GM12878 (cell line): ENCODE results near the gene SPRED2. TPM values are rescaled to one million over a fixed set of nuclear protein-coding genes. Genes with fewer than 3 reads are reported as not detected.

ENCODE experiments used
- ASH2L ChIP-seq: fragments of 300-600, 200-600 bp; sonication (generic); IDR thresholded peaks from 2 replicates; pipeline ENCODE4 v1.6.1; 2017; ENCODE audit warnings: low read depth, mild to moderate bottlenecking, borderline replicate concordance
- ATF2 ChIP-seq: IDR thresholded peaks from 2 replicates; pipeline ENCODE4 v1.6.1; 2012; ENCODE audit warnings: low read length, inconsistent platforms
- DPF2 ChIP-seq: fragments of 450-650 bp; IDR thresholded peaks from 2 replicates; pipeline ENCODE4 v1.6.1; 2017; ENCODE audit warnings: mild to moderate bottlenecking
- E2F4 ChIP-seq: IDR thresholded peaks from 2 replicates; pipeline ENCODE4 v1.6.1; 2012; ENCODE audit warnings: low read depth, low read length, improper control_type of control experiment
- EP300 ChIP-seq, 2 experiments: fragments of 150-350 bp in 1 of 2; IDR thresholded peaks; 2 replicates each; pipeline ENCODE4 v1.6.1; 2011 to 2012; ENCODE audit warnings: low read depth in 2 of 2, low read length in 2 of 2, borderline replicate concordance in 1 of 2, improper control_type of control experiment in 1 of 2, inconsistent platforms in 1 of 2; ENCODE audit not compliant: control insufficient read depth in 1 of 2
- ESRRA ChIP-seq: IDR thresholded peaks from 2 replicates; pipeline ENCODE4 v1.6.1; 2012; ENCODE audit warnings: mild to moderate bottlenecking, low read length, improper control_type of control experiment
- FOXK2 ChIP-seq: fragments of 450-650 bp; IDR thresholded peaks from 2 replicates; pipeline ENCODE4 v1.6.1; 2017; ENCODE audit warnings: mild to moderate bottlenecking, moderate library complexity
- FOXM1 ChIP-seq: IDR thresholded peaks from 2 replicates; pipeline ENCODE4 v1.6.1; 2012; ENCODE audit warnings: low read depth, mild to moderate bottlenecking, inconsistent platforms, low read length, moderate library complexity
- IRF4 ChIP-seq: IDR thresholded peaks from 2 replicates; pipeline ENCODE4 v1.6.1; 2011; ENCODE audit warnings: low read depth, low read length
- NFYA ChIP-seq: IDR thresholded peaks from 2 replicates; pipeline ENCODE4 v1.6.1; 2011; ENCODE audit warnings: low read depth, mild to moderate bottlenecking, low read length, improper control_type of control experiment, borderline replicate concordance
- NR2F1 ChIP-seq: fragments of 450-650 bp; conservative IDR thresholded peaks from 2 replicates; pipeline ENCODE4 v1.6.1; 2017; ENCODE audit warnings: mild to moderate bottlenecking
- NRF1 ChIP-seq: conservative IDR thresholded peaks from 2 replicates; pipeline ENCODE4 v1.6.1; 2011; ENCODE audit warnings: mild to moderate bottlenecking, low read depth, low read length, improper control_type of control experiment
- PAX5 ChIP-seq: IDR thresholded peaks from 2 replicates; pipeline ENCODE4 v1.6.1; 2011; ENCODE audit warnings: low read depth, low read length, borderline replicate concordance
- PAX8 ChIP-seq: fragments of 450-650 bp; IDR thresholded peaks from 2 replicates; pipeline ENCODE4 v1.6.1; 2017; ENCODE audit warnings: mild to moderate bottlenecking, moderate library complexity
- RAD51 ChIP-seq: fragments of 450-650 bp; IDR thresholded peaks from 2 replicates; pipeline ENCODE4 v1.6.1; 2016; ENCODE audit warnings: moderate library complexity, mild to moderate bottlenecking, inconsistent platforms
- RUNX3 ChIP-seq: IDR thresholded peaks from 2 replicates; pipeline ENCODE4 v1.6.1; 2012; ENCODE audit warnings: low read length, inconsistent platforms
- SUZ12 ChIP-seq: fragments of 200-600 bp; sonication (generic); IDR thresholded peaks from one replicate; pipeline ENCODE4 v1.6.1; 2018; ENCODE audit warnings: antibody characterized with exemption, mild to moderate bottlenecking; ENCODE audit not compliant: unreplicated experiment
- ZBTB33 ChIP-seq: fragments of 450-650 bp; IDR thresholded peaks from 2 replicates; pipeline ENCODE4 v1.6.1; 2017; ENCODE audit warnings: mild to moderate bottlenecking
- ZNF592 ChIP-seq: fragments of 450-650 bp; IDR thresholded peaks from 2 replicates; pipeline ENCODE4 v1.6.1; 2017; ENCODE audit warnings: mild to moderate bottlenecking, moderate library complexity
- polyA plus RNA-seq, 11 experiments: library from polyadenylated mRNA; depleted of rRNA in 4 of 11; unstranded in 6 of 11; stranded (reverse) in 5 of 11; fragments of >200 nt; fragmentation: Nextera tagmentation in 4 of 11; fragmentation: Illumina TruSeq in 1 of 11; extraction: Ambion mirVana in 4 of 11; extraction: Trizol in 1 of 11; gene quantifications; 1 replicate in 1 of 11; 2 replicates in 10 of 11; pipeline versions ENCODE4 v1.2.1 to v1.2.3, GENCODE V29; 2011 to 2016; ENCODE audit warnings: inconsistent platforms in 2 of 11, missing spikeins in 2 of 11, low read depth in 1 of 11
- total RNA-seq, 4 experiments: library from RNA; depleted of rRNA in 3 of 4; stranded (reverse); fragments of >200 nt in 3 of 4; fragmentation: Illumina TruSeq in 1 of 4; extraction: Trizol in 1 of 4; gene quantifications; 2 replicates each; pipeline versions ENCODE4 v1.2.1 to v1.2.3, GENCODE V29; 2013 to 2021
- TF ChIP-seq, protein P1 (sequence below): fragments of 450-650 bp; IDR thresholded peaks from 2 replicates; pipeline ENCODE4 v1.6.1; 2017; ENCODE audit warnings: mild to moderate bottlenecking, low read depth, inconsistent platforms; ENCODE audit not compliant: poor library complexity, severe bottlenecking

SPRED2 gene
- total and polyA plus RNA-seq, 10 of the 15 experiments (the other 5 are each of a cell fraction or from before 2014, with no cell fraction given), result 3.0 to 23.9 (median 9.7) TPM

DNA sequence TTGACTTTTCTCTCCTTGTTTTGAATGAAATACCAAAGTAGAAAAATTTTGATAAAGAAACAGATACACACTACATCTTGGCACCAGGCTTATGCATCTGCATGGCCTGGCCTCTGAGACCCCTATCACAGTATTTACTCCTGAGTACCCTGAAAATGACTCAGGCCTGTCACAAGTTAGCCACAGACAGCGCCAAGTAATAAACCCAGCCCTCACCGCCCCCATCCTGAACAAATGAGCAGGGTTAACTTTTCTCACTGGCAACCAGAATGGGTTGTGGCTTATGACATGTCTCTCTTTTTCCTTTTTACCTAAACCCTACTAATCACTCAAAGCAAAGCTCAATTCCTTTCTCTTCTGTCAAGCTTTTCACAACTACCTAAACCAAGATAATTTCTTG, 35.3 kb downstream of the SPRED2 start (continued):
- TF ChIP-seq NR2F1, result peak; percentile 71
- TF ChIP-seq PAX8, result no peak
- TF ChIP-seq NFYA, result no peak
- no peak for TF ChIP-seq PAX5
- TF ChIP-seq EP300 (IDR thresholded peaks at IDR 0.05; ENCODE audit: borderline replicate concordance in 1 of 2, control insufficient read depth in 1 of 2, low read depth in 2 of 2, low read length in 2 of 2), result peak in 1 of 2 experiments; percentile 39; a peak in 1 of 4 replicates
- peak; percentile 53; the same call in 1 of the 2 replicates for TF ChIP-seq DPF2
- no peak for TF ChIP-seq NRF1
- 0 out of 2 replicates have a peak, but pooled peaks have one; percentile 7 for TF ChIP-seq IRF4
- no peak for TF ChIP-seq ZNF592
- TF ChIP-seq RAD51, result no peak
- peak; percentile 78 for TF ChIP-seq RUNX3
- TF ChIP-seq, protein P1, sequence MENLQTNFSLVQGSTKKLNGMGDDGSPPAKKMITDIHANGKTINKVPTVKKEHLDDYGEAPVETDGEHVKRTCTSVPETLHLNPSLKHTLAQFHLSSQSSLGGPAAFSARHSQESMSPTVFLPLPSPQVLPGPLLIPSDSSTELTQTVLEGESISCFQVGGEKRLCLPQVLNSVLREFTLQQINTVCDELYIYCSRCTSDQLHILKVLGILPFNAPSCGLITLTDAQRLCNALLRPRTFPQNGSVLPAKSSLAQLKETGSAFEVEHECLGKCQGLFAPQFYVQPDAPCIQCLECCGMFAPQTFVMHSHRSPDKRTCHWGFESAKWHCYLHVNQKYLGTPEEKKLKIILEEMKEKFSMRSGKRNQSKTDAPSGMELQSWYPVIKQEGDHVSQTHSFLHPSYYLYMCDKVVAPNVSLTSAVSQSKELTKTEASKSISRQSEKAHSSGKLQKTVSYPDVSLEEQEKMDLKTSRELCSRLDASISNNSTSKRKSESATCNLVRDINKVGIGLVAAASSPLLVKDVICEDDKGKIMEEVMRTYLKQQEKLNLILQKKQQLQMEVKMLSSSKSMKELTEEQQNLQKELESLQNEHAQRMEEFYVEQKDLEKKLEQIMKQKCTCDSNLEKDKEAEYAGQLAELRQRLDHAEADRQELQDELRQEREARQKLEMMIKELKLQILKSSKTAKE, result peak; percentile 51
- no peak for TF ChIP-seq ASH2L
- TF ChIP-seq ATF2, result no peak
- no peak for TF ChIP-seq E2F4
- no peak for TF ChIP-seq SUZ12
- TF ChIP-seq ZBTB33, result no peak
- no peak for TF ChIP-seq ESRRA
- no peak for TF ChIP-seq FOXM1
- TF ChIP-seq FOXK2, result no peak
